Esophagus squamous epithelium (tissue), 5 donors: ENCODE measurements around the gene SH3GL2. TPM values are rescaled to one million over a fixed set of nuclear protein-coding genes. Genes with fewer than 3 reads are reported as not detected.

Experiments
- DNase-seq: peaks from one replicate; lab custom pipeline; 2025; lab: John Stamatoyannopoulos, UW
- H3K27ac ChIP-seq, 4 donors: fragments of 200-600 bp; sonication (generic); one replicate each; pipeline ENCODE4 v1.5.1; 2016 to 2019; ENCODE audit warnings: mild to moderate bottlenecking in 1 of 4
- H3K27me3 ChIP-seq, 4 donors: fragments of 200-600 bp; sonication (generic); 1 replicate in 3 of 4; 2 replicates in 1 of 4; pipeline versions ENCODE4 v1.5.1 to v1.6.0; 2017 to 2021; ENCODE audit warnings: antibody characterized with exemption in 1 of 4
- H3K36me3 ChIP-seq, 3 donors: fragments of 200-600 bp; sonication (generic); one replicate each; pipeline ENCODE4 v1.5.1; 2016 to 2019
- H3K4me1 ChIP-seq, 3 donors: fragments of 200-600 bp; sonication (generic); one replicate each; pipeline ENCODE4 v1.5.1; 2017 to 2019
- H3K4me3 ChIP-seq, 4 donors: fragments of 200-600 bp; sonication (generic); 1 replicate in 3 of 4; 2 replicates in 1 of 4; pipeline ENCODE4 v1.5.1; 2016 to 2019; ENCODE audit warnings: mild to moderate bottlenecking in 2 of 4, moderate library complexity in 1 of 4
- H3K9me3 ChIP-seq, 3 donors: fragments of 200-600 bp; sonication (generic); one replicate each; pipeline ENCODE4 v1.5.1; 2016 to 2019
- CTCF ChIP-seq, 6 experiments: fragments of 450-650 bp in 4 of 6; fragments of 200-600 bp in 2 of 6; sonication (generic) in 2 of 6; IDR thresholded peaks; one replicate each; pipeline ENCODE4 v1.5.1; 2016 to 2019; ENCODE audit warnings: antibody characterized with exemption in 6 of 6, mild to moderate bottlenecking in 4 of 6, moderate library complexity in 4 of 6
- POLR2A ChIP-seq, 4 donors: fragments of 450-650 bp; IDR thresholded peaks; one replicate each; pipeline ENCODE4 v1.6.1; 2017; ENCODE audit warnings: antibody characterized with exemption in 4 of 4, mild to moderate bottlenecking in 4 of 4, moderate library complexity in 3 of 4
- WGBS, 2 donors: methylation state at CpG; one replicate each; pipeline ENCODE4 v1.1.5; 2018; 5-methylcytosine and 5-hydroxymethylcytosine counted together
- intact Hi-C: fragments of 100-400 bp; cut with DNase I; formaldehyde crosslinking; loops from one replicate; pipeline ENCODE4 v1.15.0; 2022
- total RNA-seq, 4 donors: library from RNA; depleted of rRNA; stranded (reverse); fragments of >200 nt; gene quantifications; one replicate each; pipeline ENCODE4 v1.1.0, GENCODE V29; 2016
- donor health status: DM: yes; HTN: yes; CAD: no.

SH3GL2 gene
- total RNA-seq, 4 donors from 2014 or later = 0.19 TPM; not detected in 3

- 81 to 91% methylated on average over 4 of the region's 4 CpGs for WGBS, 2 donors
- Histone ChIP-seq H3K4me3 (no peak overlapping the region), H3K4me1 (peaks cover 0 to 5% (median 0%) of the 10 kb centered on the region in 3 donors), H3K36me3 (no peaks in the 10 kb centered on the region), H3K27ac (no peak overlapping the region), H3K27me3 (peaks cover 0 to 14% (median 0%) of the 10 kb centered on the region in 4 donors), H3K9me3 (no peaks in the 10 kb centered on the region)
- DNase-seq = no peak
- no peak for TF ChIP-seq CTCF (IDR thresholded peaks at IDR 0.05)
- no peak for TF ChIP-seq POLR2A (IDR thresholded peaks at IDR 0.05)
- intact Hi-C loops = loop anchor here (5.0 kb wide), 1 partner anchor 399 kb away; no protein-coding TSS in a partner anchor
Measured at GRCh38 chr9:17813798-17814197, 234.9 kb downstream of the SH3GL2 start.

- Histone ChIP-seq H3K27me3 (no peaks in the 10 kb centered on the region), H3K36me3 (no peaks in the 10 kb centered on the region), H3K4me1 (no peaks in the 10 kb centered on the region), H3K27ac (no peak overlapping the region), H3K4me3 (no peak overlapping the region), H3K9me3 (no peaks in the 10 kb centered on the region)
- WGBS, 2 donors = 38 to 40% methylated on average over 1 of the region's 1 CpG
- intact Hi-C loops = no loop called here
- no peak for DNase-seq
- no peak for TF ChIP-seq POLR2A (IDR thresholded peaks at IDR 0.05)
- TF ChIP-seq CTCF (IDR thresholded peaks at IDR 0.05) = no peak
Measured at GRCh38 chr9:17816431-17817027, 237.7 kb downstream of the SH3GL2 start.

GRCh38 chr9:17824191-17824590 lies 245.3 kb downstream of the SH3GL2 start:
- Histone ChIP-seq H3K36me3 (no peaks in the 10 kb centered on the region), H3K4me3 (no peak overlapping the region), H3K27me3 (no peaks in the 10 kb centered on the region), H3K9me3 (no peaks in the 10 kb centered on the region), H3K27ac (no peak overlapping the region), H3K4me1 (no peaks in the 10 kb centered on the region)
- no peak for TF ChIP-seq POLR2A (IDR thresholded peaks at IDR 0.05)
- no peak for TF ChIP-seq CTCF (IDR thresholded peaks at IDR 0.05)
- WGBS, 2 donors = 14 to 18% methylated on average over 1 of the region's 1 CpG
- intact Hi-C loops = no loop called here
- no peak for DNase-seq

GRCh38 chr9:17824616-17825264 lies 245.9 kb downstream of the SH3GL2 start:
- intact Hi-C loops = no loop called here
- no peaks in the 10 kb centered on the region for H3K9me3 ChIP-seq
- H3K4me3 ChIP-seq = no peak overlapping the region
- TF ChIP-seq POLR2A (IDR thresholded peaks at IDR 0.05) (no peak), CTCF (IDR thresholded peaks at IDR 0.05) (no peak)
- H3K36me3 ChIP-seq = no peaks in the 10 kb centered on the region
- no peaks in the 10 kb centered on the region for H3K4me1 ChIP-seq
- DNase-seq = no peak
- WGBS, 2 donors = 0% methylated on average over 1 of the region's 1 CpG
- H3K27ac ChIP-seq = no peak overlapping the region
- no peaks in the 10 kb centered on the region for H3K27me3 ChIP-seq

GRCh38 chr9:17825265-17825659 lies 246.4 kb downstream of the SH3GL2 start:
- TF ChIP-seq CTCF (IDR thresholded peaks at IDR 0.05) (no peak), POLR2A (IDR thresholded peaks at IDR 0.05) (no peak)
- Histone ChIP-seq H3K27ac (no peak overlapping the region), H3K4me3 (no peak overlapping the region), H3K4me1 (no peaks in the 10 kb centered on the region), H3K9me3 (no peaks in the 10 kb centered on the region), H3K27me3 (no peaks in the 10 kb centered on the region), H3K36me3 (no peaks in the 10 kb centered on the region)
- WGBS, 2 donors = 90 to 100% methylated on average over 1 of the region's 1 CpG
- intact Hi-C loops = no loop called here
- DNase-seq = no peak
